NCI-H187 treated with DMSO at 0.1 percent for 48 hours (cell line): Measurements from ENCODE around the gene CACNA1H.
"Not testable (repeated sequence)": the region's sequence is repeated elsewhere in the genome, so short reads cannot be mapped to it uniquely, and the experiment has no call there.

ENCODE experiments used
- DNase-seq: peaks from one replicate; lab custom pipeline; 2025; lab: John Stamatoyannopoulos, UW

Gene CACNA1H

DNA sequence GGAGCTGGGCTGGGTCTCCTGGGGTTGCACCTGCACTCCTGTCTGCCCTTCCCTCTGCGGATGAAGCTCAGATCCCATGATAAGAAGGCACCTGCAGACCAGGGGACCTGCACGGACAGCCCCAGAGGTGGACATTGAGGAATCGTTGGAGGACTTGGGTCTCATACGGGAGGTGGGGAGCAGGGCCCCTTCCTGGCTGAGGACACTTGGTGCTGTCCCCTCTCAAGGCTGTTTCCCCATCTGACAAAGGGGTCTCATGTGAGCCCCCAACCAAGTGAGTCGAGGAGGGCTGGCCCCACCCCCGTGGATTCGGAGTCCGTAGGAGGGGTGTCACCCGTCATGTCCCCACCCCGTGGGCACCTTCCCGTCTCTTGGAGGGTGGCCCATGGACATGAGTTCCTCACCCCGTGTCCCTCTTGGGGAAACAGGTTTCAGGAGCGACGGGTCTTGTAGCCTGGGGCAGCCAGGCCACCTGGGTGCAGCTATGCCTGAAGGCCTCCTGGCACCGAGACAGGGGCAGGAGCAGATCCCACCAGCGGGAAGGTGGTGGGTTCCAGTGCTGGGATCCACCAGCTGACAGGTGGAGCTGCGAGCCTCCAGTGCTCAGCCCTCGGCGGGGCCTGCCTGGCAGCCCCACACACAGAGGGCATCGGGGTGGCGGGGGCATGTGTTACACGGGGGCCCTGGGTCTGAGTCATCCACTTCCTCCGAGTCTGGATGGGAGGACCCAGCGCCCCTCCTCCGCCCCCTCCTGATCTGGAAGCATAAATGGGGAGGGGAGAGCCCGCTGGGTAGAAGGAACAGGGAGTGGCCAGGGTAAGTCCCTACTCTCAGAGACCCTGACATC, 102.6 kb downstream of the CACNA1H start, which contains the start of gene TPSD1:
Gene TPSD1 (plus strand): TSS at position 794 of the 847 bp plus-strand sequence. CDS start 212 bp downstream, outside the sequence.
- DNase-seq = not testable (repeated sequence)

DNA sequence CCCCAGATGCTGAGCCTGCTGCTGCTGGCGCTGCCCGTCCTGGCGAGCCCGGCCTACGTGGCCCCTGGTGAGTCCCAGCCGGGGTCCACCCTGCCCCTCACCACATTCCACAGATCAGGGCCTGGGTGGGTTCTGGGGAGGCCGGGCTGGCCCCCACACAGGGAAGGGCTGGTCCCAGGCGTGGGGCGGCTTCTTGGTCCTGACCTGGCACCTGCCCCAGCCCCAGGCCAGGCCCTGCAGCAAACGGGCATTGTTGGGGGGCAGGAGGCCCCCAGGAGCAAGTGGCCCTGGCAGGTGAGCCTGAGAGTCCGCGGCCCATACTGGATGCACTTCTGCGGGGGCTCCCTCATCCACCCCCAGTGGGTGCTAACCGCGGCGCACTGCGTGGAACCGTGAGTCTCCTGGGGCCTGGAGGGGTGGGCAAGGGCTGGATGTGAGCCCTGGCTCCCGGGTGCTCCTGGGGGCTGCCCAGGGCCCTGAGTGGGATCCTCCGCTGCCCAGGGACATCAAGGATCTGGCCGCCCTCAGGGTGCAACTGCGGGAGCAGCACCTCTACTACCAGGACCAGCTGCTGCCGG, 103.5 kb downstream of the CACNA1H start:
- DNase-seq = not testable (repeated sequence)

DNA sequence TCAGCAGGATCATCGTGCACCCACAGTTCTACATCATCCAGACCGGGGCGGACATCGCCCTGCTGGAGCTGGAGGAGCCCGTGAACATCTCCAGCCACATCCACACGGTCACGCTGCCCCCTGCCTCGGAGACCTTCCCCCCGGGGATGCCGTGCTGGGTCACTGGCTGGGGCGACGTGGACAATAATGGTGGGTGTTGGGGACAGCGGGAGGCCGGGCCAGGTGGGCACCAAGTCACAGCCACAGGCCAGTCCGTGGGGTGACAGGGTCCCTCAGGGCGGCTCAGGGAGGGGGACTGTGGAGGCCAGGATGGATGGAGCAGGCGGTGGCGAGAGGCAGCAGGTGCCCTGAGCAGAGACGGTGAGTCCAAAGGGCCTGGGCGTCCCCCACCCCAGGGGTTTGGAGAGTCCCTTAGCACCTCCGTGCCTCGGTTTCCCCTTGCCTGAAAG, 104.0 kb downstream of the CACNA1H start:
- no peak for DNase-seq

DNA sequence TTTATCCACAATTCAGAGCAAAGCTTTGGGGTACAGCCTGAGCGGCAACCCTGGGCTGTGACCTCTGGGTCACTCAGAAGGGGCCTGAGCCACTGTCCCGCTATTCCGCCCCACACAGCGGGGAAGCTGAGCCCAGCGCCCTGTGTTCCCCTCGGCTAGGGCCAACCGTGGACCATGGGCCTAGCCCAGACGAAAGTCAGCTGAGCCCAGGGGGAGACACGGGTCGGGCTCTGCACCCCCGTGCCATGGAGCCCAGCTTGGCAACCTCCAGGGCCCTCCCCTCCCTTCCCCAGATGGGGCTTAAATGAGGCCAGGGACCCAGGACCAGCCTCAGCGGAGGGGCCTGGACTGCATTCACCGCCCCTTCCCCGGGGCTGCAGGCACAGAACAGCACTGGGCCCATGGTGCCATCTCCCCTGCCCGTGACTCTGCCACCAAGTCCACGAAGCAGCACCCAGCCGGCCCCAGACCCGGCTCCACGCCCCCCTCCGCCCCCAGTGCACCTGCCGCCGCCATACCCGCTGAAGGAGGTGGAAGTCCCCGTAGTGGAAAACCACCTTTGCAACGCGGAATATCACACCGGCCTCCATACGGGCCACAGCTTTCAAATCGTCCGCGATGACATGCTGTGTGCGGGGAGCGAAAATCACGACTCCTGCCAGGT, 104.8 kb downstream of the CACNA1H start:
- DNase-seq = no peak

DNA sequence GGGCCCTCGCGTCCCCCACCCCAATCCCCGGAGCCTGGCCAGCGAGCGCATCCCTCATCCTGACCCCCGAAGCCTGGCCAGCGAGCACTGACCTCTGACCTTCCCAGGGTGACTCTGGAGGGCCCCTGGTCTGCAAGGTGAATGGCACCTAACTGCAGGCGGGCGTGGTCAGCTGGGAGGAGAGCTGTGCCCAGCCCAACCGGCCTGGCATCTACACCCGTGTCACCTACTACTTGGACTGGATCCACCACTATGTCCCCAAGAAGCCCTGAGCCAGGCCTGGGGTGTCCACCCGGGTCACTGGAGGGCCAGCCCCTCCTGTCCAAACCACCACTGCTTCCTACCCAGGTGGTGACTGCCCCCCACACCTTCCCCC, 105.3 kb downstream of the CACNA1H start:
- DNase-seq = no peak

DNA sequence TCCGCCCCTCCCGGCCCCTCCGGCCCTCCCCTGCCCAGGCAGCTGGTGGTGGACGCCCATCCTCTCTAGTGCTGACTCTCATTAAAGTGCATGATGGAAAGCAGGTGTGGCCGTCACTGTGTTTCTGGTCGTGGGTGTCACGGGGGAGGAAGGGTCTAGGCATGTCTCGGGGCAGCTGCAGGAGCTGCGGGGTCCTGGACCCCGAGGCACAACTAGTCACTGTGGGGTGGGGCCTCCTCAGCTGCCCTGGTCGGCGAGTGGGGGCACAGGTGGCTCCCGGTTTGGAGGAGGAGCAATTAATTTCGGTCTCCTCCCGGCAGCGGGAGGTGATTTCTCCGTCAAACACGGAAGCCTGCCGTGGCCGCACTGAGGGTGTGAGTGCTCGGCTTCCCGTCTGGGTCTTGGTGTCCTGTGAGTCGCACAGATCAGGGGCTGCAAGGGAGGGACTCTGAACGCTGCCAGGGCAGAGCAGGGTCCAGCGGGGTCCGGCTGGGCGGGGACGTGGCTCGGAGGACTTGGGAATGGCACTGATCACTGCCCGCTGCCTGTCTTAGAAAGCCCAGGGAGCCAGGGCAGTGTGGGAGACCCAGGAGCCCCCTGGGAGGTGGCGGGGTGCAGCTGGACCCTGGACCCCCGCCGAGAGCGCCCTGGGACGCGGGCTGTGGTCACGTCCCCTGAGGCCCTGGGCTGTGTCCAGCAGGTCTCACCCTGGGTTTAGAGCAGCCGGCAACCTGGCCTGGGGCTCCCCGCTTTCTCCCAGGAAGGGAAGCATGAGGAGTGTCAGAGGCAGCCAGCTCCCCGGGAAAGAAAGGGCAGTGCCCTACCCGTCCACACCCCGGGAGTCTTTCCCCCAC, 106.2 kb downstream of the CACNA1H start:
- DNase-seq = no peak

- DNase-seq = no peak
These were observed 106.8 kb downstream of the CACNA1H start for GRCh38 chr16:1259760-1260068.

- DNase-seq = no peak
These were observed 107.3 kb downstream of the CACNA1H start for GRCh38 chr16:1260101-1260680.

GRCh38 chr16:1261131-1261892, 108.4 kb downstream of the CACNA1H start:
- no peak for DNase-seq

DNA sequence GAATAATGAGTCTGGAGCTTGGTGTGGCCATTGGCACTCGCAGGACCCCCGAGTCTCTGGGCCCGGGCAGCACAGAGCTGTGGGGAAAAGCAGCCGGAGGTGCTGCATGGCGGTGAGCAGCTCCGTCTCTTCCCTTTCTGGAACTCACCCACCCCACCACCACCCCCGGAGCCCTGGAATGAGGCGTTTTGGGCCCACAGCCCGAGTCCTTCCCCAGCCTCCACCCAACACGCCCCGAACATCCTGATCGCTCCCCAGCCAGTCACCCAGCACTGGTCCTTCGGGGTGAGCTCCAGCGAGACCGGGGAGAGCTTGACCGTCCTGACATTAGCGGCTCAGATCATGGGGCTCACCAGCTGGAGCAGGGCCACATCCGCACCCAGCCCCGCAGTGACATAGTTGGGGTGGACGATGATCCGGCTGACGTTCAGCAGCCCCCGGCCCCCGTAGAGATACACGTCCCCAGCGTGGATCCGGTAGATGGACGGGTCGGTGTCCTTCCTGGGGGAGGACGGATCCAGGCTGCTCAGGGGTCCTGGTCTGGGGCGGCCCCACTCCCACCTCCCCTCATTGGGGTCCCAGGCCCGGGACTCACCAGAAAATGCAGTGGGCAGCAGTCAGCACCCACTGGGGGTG, 109.4 kb downstream of the CACNA1H start:
- no peak for DNase-seq

GRCh38 chr16:1262846-1263221, 109.9 kb downstream of the CACNA1H start:
- no peak for DNase-seq

GRCh38 chr16:1263591-1264344, 110.9 kb downstream of the CACNA1H start:
- DNase-seq = no peak

- DNase-seq = no peak
These were observed 111.6 kb downstream of the CACNA1H start for GRCh38 chr16:1264345-1265089.

DNA sequence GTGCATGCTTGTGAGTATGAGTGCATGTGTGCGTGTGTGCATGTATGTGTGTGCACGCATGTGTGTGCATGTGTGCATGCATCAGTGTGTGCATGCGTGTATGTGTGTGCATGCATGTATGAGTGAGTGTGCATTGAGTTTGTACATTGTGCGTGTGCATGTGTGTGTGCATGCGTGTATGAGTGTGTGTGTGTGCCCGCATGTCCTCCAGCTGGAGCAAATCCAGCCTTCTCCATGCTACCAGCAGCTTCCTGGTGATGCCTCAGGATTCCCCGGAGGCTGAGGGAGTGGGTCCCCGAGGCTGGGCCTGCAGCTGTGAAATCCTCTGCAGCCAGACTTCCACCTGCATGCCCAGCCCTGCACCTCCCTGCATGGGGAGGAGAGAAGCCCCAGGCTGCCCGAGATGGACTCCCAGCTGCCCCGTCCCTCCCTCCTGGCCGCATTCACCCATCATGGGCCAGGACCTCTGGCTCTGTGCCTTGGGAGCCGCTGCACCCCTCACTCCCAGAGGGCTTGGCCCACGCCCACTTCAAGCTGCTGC, 112.3 kb downstream of the CACNA1H start:
- DNase-seq = no peak

- no peak for DNase-seq
These were observed 112.9 kb downstream of the CACNA1H start for GRCh38 chr16:1265826-1266225.

- DNase-seq = not testable (repeated sequence)
These were observed 116.5 kb downstream of the CACNA1H start for GRCh38 chr16:1269418-1269817.

- no peak for DNase-seq
These were observed 118.4 kb downstream of the CACNA1H start for GRCh38 chr16:1271380-1271723.
